Gastroesophageal sphincter (tissue), 3 donors: Measurements from ENCODE around the gene THYN1.

Experiments
- POLR2A ChIP-seq, 2 donors: fragments of 450-650 bp; IDR thresholded peaks; one replicate each; pipeline ENCODE4 v1.6.1; 2017; ENCODE audit warnings: antibody characterized with exemption in 2 of 2, mild to moderate bottlenecking in 2 of 2, moderate library complexity in 1 of 2
- TF ChIP-seq, protein P1 (sequence below), 4 experiments: fragments of 200-600 bp in 2 of 4; fragments of 450-650 bp in 2 of 4; sonication (generic) in 1 of 4; IDR thresholded peaks; one replicate each; pipeline ENCODE4 v1.5.1; 2017 to 2019; ENCODE audit warnings: antibody characterized with exemption in 4 of 4, mild to moderate bottlenecking in 2 of 4, moderate library complexity in 2 of 4

DNA sequence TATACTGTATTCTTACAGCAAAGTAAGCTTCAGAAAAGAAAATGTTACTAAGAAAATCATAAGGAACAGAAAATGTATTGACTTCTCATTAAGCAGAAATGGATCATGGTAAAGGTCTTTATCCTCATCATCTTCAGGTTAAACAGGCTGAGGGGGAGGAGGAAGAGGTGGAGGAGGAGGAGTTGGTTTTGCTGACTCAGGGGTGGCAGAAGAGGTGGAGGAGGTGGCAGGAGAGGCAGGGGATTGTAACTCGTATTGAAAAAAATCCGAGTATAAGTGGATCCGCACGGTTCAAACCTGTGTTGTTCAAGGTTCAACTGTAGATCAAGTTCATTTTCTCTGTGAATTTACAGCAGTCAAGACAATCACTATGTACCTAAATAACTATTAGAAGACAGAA is 36.0 kb upstream of the THYN1 start:
- TF ChIP-seq, protein P1, sequence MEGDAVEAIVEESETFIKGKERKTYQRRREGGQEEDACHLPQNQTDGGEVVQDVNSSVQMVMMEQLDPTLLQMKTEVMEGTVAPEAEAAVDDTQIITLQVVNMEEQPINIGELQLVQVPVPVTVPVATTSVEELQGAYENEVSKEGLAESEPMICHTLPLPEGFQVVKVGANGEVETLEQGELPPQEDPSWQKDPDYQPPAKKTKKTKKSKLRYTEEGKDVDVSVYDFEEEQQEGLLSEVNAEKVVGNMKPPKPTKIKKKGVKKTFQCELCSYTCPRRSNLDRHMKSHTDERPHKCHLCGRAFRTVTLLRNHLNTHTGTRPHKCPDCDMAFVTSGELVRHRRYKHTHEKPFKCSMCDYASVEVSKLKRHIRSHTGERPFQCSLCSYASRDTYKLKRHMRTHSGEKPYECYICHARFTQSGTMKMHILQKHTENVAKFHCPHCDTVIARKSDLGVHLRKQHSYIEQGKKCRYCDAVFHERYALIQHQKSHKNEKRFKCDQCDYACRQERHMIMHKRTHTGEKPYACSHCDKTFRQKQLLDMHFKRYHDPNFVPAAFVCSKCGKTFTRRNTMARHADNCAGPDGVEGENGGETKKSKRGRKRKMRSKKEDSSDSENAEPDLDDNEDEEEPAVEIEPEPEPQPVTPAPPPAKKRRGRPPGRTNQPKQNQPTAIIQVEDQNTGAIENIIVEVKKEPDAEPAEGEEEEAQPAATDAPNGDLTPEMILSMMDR (IDR thresholded peaks at IDR 0.05), result no peak
- no peak for TF ChIP-seq POLR2A (IDR thresholded peaks at IDR 0.05)
